Fibroblast of mammary gland (primary cell): ENCODE results near the gene EEFSEC.

Experiments used
- DNase-seq: peaks from one replicate; pipeline ENCODE4 v3.0.0-alpha.2; 2010; ENCODE audit warnings: low read depth
- H3K4me3 ChIP-seq: 2 replicates; pipeline ENCODE4 v1.5.1; 2011; ENCODE audit warnings: low read depth, mild to moderate bottlenecking, low read length, moderate library complexity; ENCODE audit not compliant: control insufficient read depth
- CTCF ChIP-seq: conservative IDR thresholded peaks from 2 replicates; pipeline ENCODE4 v1.5.1; 2011; ENCODE audit warnings: low read depth, low read length, inconsistent platforms; ENCODE audit not compliant: control insufficient read depth, insufficient read depth

EEFSEC gene

GRCh38 chr3:128229106-128229857 lies 76.0 kb downstream of the EEFSEC start:
- DNase-seq = no peak
- TF ChIP-seq CTCF = no peak

GRCh38 chr3:128231606-128232005 lies 78.3 kb downstream of the EEFSEC start:
- TF ChIP-seq CTCF = no peak
- no peak for DNase-seq

More at GRCh38 chr3:128229106-128229857, 76.0 kb downstream of the EEFSEC start:
- no peak overlapping the region for H3K4me3 ChIP-seq

GRCh38 chr3:128232376-128233178 lies 79.3 kb downstream of the EEFSEC start:
- no peak overlapping the region for H3K4me3 ChIP-seq
- DNase-seq = no peak

More at GRCh38 chr3:128231606-128232005, 78.3 kb downstream of the EEFSEC start:
- H3K4me3 ChIP-seq = no peak overlapping the region

GRCh38 chr3:128235207-128235926 lies 82.1 kb downstream of the EEFSEC start:
- no peak for TF ChIP-seq CTCF
- peak; percentile 12 for DNase-seq
- H3K4me3 ChIP-seq = no peak overlapping the region

More at GRCh38 chr3:128232376-128233178, 79.3 kb downstream of the EEFSEC start:
- TF ChIP-seq CTCF = no peak

GRCh38 chr3:128236657-128237056 lies 83.4 kb downstream of the EEFSEC start:
- TF ChIP-seq CTCF = no peak
- DNase-seq = no peak
- H3K4me3 ChIP-seq = no peak overlapping the region

- TF ChIP-seq CTCF = no peak
- no peak for DNase-seq
- no peak overlapping the region for H3K4me3 ChIP-seq
Measured at GRCh38 chr3:128237348-128238183, 84.3 kb downstream of the EEFSEC start.
